HepG2 (cell line): ENCODE data around the gene KRT27. TPM values are rescaled to one million over a fixed set of nuclear protein-coding genes. Genes with fewer than 3 reads are reported as not detected.

ENCODE experiments used
- CBX2 ChIP-seq, 2 experiments: fragments of 200-600 bp in 1 of 2; sonication (generic); formaldehyde crosslinking in 1 of 2; IDR thresholded peaks; 2 replicates each; pipeline versions ENCODE4 v1.7.0 to v1.8.1; 2018 to 2022; ENCODE audit warnings: low read depth in 2 of 2, low read length in 1 of 2, mild to moderate bottlenecking in 1 of 2, missing genetic modification reagents in 1 of 2
- DPF2 ChIP-seq: sonication (generic); formaldehyde crosslinking; IDR thresholded peaks from 2 replicates; pipeline ENCODE4 v1.4.0; 2020; ENCODE audit warnings: mild to moderate bottlenecking, low read depth, missing genetic modification reagents, borderline replicate concordance
- DRAP1 ChIP-seq: IDR thresholded peaks from 2 replicates; pipeline ENCODE4 v1.6.1; 2016; ENCODE audit warnings: missing genetic modification reagents, missing compliant biosample characterization
- E2F5 ChIP-seq: sonication (generic); formaldehyde crosslinking; conservative IDR thresholded peaks from 2 replicates; pipeline ENCODE4 v1.4.0; 2020; ENCODE audit warnings: missing genetic modification reagents
- HNRNPLL ChIP-seq: fragments of 200-400 bp; formaldehyde crosslinking; IDR thresholded peaks from 2 replicates; pipeline ENCODE4 v1.6.1; 2017; ENCODE audit warnings: mild to moderate bottlenecking, low read depth, low read length; ENCODE audit not compliant: poor library complexity, severe bottlenecking
- KDM2A ChIP-seq: sonication (generic); formaldehyde crosslinking; IDR thresholded peaks from 2 replicates; pipeline ENCODE4 v1.4.0; 2020; ENCODE audit warnings: low read depth, missing genetic modification reagents, borderline replicate concordance
- KDM5B ChIP-seq: sonication (generic); formaldehyde crosslinking; IDR thresholded peaks from 2 replicates; pipeline ENCODE4 v1.4.0; 2020; ENCODE audit warnings: missing genetic modification reagents, mild to moderate bottlenecking, borderline replicate concordance
- MTA1 ChIP-seq: sonication (generic); formaldehyde crosslinking; IDR thresholded peaks from 2 replicates; pipeline ENCODE4 v1.4.0; 2020; ENCODE audit warnings: missing genetic modification reagents, mild to moderate bottlenecking, borderline replicate concordance
- SALL1 ChIP-seq: sonication (generic); formaldehyde crosslinking; IDR thresholded peaks from 2 replicates; pipeline ENCODE4 v1.8.0; 2022; ENCODE audit warnings: mild to moderate bottlenecking, missing genetic modification reagents
- SMC3 ChIP-seq: IDR thresholded peaks from 2 replicates; pipeline ENCODE4 v1.6.1; 2011; ENCODE audit warnings: low read length, improper control_type of control experiment
- SOX13 ChIP-seq, 3 experiments: fragments of 450-650 bp in 1 of 3; sonication (generic) in 1 of 3; formaldehyde crosslinking in 1 of 3; IDR thresholded peaks in 2 of 3; conservative IDR thresholded peaks in 1 of 3; 2 replicates each; pipeline versions ENCODE4 v1.5.0 to v1.6.1; 2016 to 2020; ENCODE audit warnings: antibody characterized with exemption in 1 of 3, mild to moderate bottlenecking in 1 of 3, missing compliant biosample characterization in 1 of 3, missing genetic modification reagents in 1 of 3, moderate library complexity in 1 of 3
- SOX5 ChIP-seq: IDR thresholded peaks from 2 replicates; pipeline ENCODE4 v1.6.1; 2016; ENCODE audit warnings: borderline replicate concordance
- TFDP1 ChIP-seq: IDR thresholded peaks from 2 replicates; pipeline ENCODE4 v1.6.1; 2016; ENCODE audit warnings: missing compliant biosample characterization, missing genetic modification reagents, borderline replicate concordance
- UBTF ChIP-seq: sonication (generic); formaldehyde crosslinking; IDR thresholded peaks from 2 replicates; pipeline ENCODE4 v1.4.0; 2020; ENCODE audit warnings: mild to moderate bottlenecking, missing genetic modification reagents
- ZNF556 ChIP-seq: sonication (generic); formaldehyde crosslinking; IDR thresholded peaks from 2 replicates; pipeline ENCODE4 v1.4.0; 2020; ENCODE audit warnings: mild to moderate bottlenecking, missing genetic modification reagents, borderline replicate concordance
- ZNF710 ChIP-seq: sonication (generic); formaldehyde crosslinking; IDR thresholded peaks from 2 replicates; pipeline ENCODE4 v1.5.0; 2020; ENCODE audit warnings: mild to moderate bottlenecking, missing genetic modification reagents, borderline replicate concordance
- polyA plus RNA-seq, 8 experiments: library from polyadenylated mRNA; depleted of rRNA in 3 of 8; stranded (reverse) in 7 of 8; unstranded in 1 of 8; fragments of >200 nt; fragmentation: Illumina TruSeq in 4 of 8; extraction: Trizol in 4 of 8; gene quantifications; 2 replicates each; pipeline versions ENCODE4 v1.2.1 to v1.2.3, GENCODE V29; 2011 to 2016; ENCODE audit warnings: low read depth in 4 of 8, missing spikeins in 1 of 8, mixed read lengths in 1 of 8; ENCODE audit not compliant: insufficient read depth in 1 of 8
- total RNA-seq, 5 experiments: library from RNA; depleted of rRNA; stranded (reverse); fragments of >200 nt; fragmentation: Illumina TruSeq; extraction: Trizol; gene quantifications; 2 replicates each; pipeline ENCODE4 v1.2.3, GENCODE V29; 2016; ENCODE audit warnings: low read depth in 1 of 5
- TF ChIP-seq, protein P1 (sequence below): sonication (generic); formaldehyde crosslinking; conservative IDR thresholded peaks from 2 replicates; pipeline ENCODE4 v1.4.0; 2020; ENCODE audit warnings: missing genetic modification reagents

KRT27 gene
- total and polyA plus RNA-seq, 2 of the 13 experiments (the other 11 are each of a cell fraction or from before 2014, with no cell fraction given) = not detected

DNA sequence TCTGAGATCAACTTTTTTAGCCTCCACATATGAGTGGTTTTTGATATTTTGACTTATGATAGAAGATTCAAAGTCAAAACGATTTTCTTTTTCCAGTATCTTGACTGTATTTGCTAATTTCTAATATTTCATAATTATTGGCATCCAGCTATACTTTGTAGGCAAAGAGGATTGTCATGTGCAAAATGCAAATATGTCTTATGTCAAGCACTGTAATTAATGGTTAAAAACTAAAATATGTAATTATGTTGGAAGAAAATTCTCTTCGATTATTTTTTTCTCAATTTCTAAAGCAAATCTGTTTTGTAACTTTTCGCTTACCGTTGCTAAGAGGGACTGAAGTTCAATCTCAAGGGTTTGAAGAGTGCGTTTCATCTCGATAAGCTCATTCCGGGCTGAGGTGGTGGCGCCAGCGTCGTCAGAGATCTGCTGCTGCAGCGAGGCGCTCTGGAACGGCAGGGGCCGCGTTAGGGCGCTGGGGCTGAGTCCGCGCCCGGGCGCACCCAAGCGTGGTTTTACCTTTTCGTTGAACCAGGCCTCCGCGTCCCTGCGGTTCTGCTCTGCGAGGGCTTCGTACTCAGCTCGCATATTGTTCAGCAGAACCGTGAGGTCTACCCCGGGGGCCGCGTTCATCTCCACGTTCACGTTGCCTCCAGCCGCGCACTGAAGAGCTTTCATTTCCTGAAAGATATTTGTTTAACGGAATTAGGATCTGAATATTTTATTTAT lies 3.0 kb downstream of the KRT27 start (continued):
- TF ChIP-seq MTA1 (CRISPR knock-in tag) (0 out of 2 replicates have a peak, but pooled peaks have one; percentile 26), KDM5B (CRISPR knock-in tag) (peak; percentile 40; the same call in 1 of the 2 replicates), ZNF710 (CRISPR knock-in tag) (0 out of 2 replicates have a peak, but pooled peaks have one; percentile 37), SALL1 (CRISPR knock-in tag) (peak; percentile 46; the same call in 1 of the 2 replicates), ZNF556 (CRISPR knock-in tag) (peak; percentile 26; the same call in 1 of the 2 replicates), SOX13 (IDR thresholded peaks at IDR 0.05) (peak; percentile 18; the same call in 1 of the 2 replicates), SOX13 (CRISPR knock-in tag; conservative IDR thresholded peaks at IDR 0.05 in 1 of 2, IDR thresholded peaks at IDR 0.05 in 1 of 2) (no peak), SMC3 (no peak), DRAP1 (CRISPR knock-in tag) (0 out of 2 replicates have a peak, but pooled peaks have one; percentile 15), CBX2 (IDR thresholded peaks at IDR 0.05; ENCODE audit: low read depth, low read length) (peak; percentile 98), CBX2 (CRISPR knock-in tag; IDR thresholded peaks at IDR 0.05; ENCODE audit: low read depth) (peak; percentile 100), TFDP1 (CRISPR knock-in tag) (0 out of 2 replicates have a peak, but pooled peaks have one; percentile 15), SOX5 (CRISPR knock-in tag) (no peak), E2F5 (no peak), DPF2 (CRISPR knock-in tag) (no peak), HNRNPLL (peak; percentile 61), UBTF (CRISPR knock-in tag) (peak; percentile 89), KDM2A (CRISPR knock-in tag) (peak; percentile 58; the same call in 1 of the 2 replicates)
- TF ChIP-seq, protein P1, sequence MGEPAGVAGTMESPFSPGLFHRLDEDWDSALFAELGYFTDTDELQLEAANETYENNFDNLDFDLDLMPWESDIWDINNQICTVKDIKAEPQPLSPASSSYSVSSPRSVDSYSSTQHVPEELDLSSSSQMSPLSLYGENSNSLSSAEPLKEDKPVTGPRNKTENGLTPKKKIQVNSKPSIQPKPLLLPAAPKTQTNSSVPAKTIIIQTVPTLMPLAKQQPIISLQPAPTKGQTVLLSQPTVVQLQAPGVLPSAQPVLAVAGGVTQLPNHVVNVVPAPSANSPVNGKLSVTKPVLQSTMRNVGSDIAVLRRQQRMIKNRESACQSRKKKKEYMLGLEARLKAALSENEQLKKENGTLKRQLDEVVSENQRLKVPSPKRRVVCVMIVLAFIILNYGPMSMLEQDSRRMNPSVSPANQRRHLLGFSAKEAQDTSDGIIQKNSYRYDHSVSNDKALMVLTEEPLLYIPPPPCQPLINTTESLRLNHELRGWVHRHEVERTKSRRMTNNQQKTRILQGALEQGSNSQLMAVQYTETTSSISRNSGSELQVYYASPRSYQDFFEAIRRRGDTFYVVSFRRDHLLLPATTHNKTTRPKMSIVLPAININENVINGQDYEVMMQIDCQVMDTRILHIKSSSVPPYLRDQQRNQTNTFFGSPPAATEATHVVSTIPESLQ (CRISPR knock-in tag) = no peak
